Ramos (cell line): Measurements from ENCODE around the gene MCRIP2.

ENCODE experiments used
- in situ Hi-C: fragments of 300-500 bp; cut with MboI; formaldehyde crosslinking; loops from one replicate; pipeline ENCODE4 v1.14.3; 2022; ENCODE audit warnings: low sequenced_read_pairs; ENCODE audit not compliant: unreplicated experiment

The MCRIP2 gene

GRCh38 chr16:693364-693763 lies 51.7 kb downstream of the MCRIP2 start:
- in situ Hi-C loops = no loop called here

GRCh38 chr16:693766-694165 lies 52.1 kb downstream of the MCRIP2 start:
- in situ Hi-C loops = no loop called here

GRCh38 chr16:694187-694862 lies 52.7 kb downstream of the MCRIP2 start:
- in situ Hi-C loops = no loop called here

DNA sequence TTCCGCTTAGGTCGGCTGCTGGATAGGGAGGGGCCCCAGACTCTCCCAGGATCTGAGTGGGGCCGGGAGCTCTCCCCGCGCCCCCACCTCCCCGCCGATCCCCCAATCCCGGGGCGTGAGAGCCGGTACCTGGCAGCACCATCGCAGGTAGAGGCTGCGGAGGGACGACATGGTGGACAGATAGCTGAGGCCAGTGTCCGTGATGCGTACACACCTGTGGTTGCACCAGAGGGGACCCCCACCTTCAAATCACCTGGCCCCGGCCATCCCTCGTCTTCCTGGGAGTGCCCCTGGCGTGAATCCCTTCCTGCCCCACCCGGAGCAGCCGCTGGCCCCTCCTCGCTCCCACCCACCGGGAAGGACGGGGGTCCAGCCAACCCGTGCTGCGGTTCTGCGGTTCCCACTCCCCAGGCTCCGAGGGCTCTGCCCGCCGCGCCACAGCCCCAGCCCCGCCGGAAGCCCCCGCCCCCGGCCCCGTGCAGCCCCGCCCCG lies 53.3 kb downstream of the MCRIP2 start:
- in situ Hi-C loops = no loop called here

DNA sequence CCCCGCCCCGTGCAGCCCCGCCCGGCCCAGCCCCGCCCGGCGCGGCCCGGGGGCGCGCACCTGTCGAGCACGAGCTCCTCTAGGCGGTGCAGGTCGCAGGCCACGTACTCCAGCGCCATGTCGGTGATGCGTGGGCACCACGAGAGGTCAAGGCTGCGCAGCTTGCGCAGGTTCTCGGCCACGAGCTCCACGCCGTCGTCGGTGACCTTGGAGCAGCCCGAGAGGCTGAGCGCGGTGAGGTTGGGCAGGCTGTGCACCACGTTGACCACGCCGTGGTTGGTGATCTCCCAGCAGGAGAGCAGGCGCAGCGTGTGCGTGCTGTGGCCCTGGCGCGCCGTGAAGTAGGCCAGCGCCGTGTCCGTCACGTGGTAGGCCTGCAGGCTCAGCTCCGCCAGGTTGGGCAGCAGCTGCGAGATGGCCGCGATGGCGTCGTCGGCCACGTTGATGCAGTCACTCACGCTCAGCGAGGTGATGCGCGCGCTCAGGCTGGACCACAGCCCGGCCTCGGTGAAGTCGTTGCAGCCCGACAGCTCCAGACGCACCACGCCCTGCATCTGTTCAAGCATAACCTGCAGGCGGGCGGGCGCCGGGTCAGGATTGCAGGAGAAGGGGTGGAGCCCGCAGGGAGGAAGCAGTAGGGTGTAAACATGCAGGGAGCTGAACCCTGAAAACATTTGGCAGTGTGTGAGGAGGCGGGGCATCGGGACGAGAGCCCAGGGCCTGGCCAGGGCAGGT lies 53.9 kb downstream of the MCRIP2 start:
- in situ Hi-C loops = no loop called here
